Thyroid gland (tissue), 4 donors: ENCODE data around the gene RBMX2. TPM values are rescaled to one million over a fixed set of nuclear protein-coding genes. Genes with fewer than 3 reads are reported as not detected.
"Not testable (repeated sequence)": the region's sequence is repeated elsewhere in the genome, so short reads cannot be mapped to it uniquely, and the experiment has no call there.

Experiments used
- DNase-seq, 2 donors: peaks; one replicate each; pipeline ENCODE4 v3.0.0-alpha.2; 2019
- H3K27ac ChIP-seq, 3 donors: fragments of 200-600 bp; sonication (generic); 1 replicate in 2 of 3; 2 replicates in 1 of 3; pipeline ENCODE4 v1.5.1; 2016 to 2019; ENCODE audit warnings: mild to moderate bottlenecking in 1 of 3, moderate library complexity in 1 of 3
- H3K27me3 ChIP-seq: fragments of 200-600 bp; sonication (generic); one replicate; pipeline ENCODE4 v1.5.1; 2019
- H3K36me3 ChIP-seq, 2 donors: fragments of 200-600 bp; sonication (generic); one replicate each; pipeline ENCODE4 v1.5.1; 2016 to 2019
- H3K4me1 ChIP-seq, 2 donors: fragments of 200-600 bp; sonication (generic); one replicate each; pipeline ENCODE4 v1.5.1; 2017 to 2019
- H3K4me3 ChIP-seq, 3 donors: fragments of 200-600 bp; sonication (generic); replicated peaks in 1 of 3; 1 replicate in 2 of 3; 2 replicates in 1 of 3; pipeline ENCODE4 v1.5.1; 2016; ENCODE audit warnings: mild to moderate bottlenecking in 1 of 3
- H3K9me3 ChIP-seq: fragments of 200-600 bp; sonication (generic); one replicate; pipeline ENCODE4 v1.5.1; 2017
- POLR2A ChIP-seq, 2 donors: fragments of 450-650 bp; IDR thresholded peaks; one replicate each; pipeline ENCODE4 v1.6.1; 2017; ENCODE audit warnings: antibody characterized with exemption in 2 of 2, mild to moderate bottlenecking in 2 of 2, moderate library complexity in 1 of 2
- WGBS, 2 donors: methylation state at CpG; one replicate each; pipeline ENCODE4 v1.1.5; 2017; 5-methylcytosine and 5-hydroxymethylcytosine counted together
- intact Hi-C: fragments of 100-400 bp; cut with DNase I; formaldehyde crosslinking; loops from one replicate; pipeline ENCODE4 v1.15.1; 2023
- total RNA-seq, 4 donors: library from RNA; depleted of rRNA; stranded (reverse); fragments of >200 nt; gene quantifications; one replicate each; pipeline ENCODE4 v1.2.3, GENCODE V29; 2016
- TF ChIP-seq, protein P1 (sequence below), 6 experiments: fragments of 200-600 bp in 3 of 6; fragments of 450-650 bp in 3 of 6; sonication (generic) in 3 of 6; IDR thresholded peaks; one replicate each; pipeline ENCODE4 v1.5.1; 2016 to 2019; ENCODE audit warnings: antibody characterized with exemption in 6 of 6, mild to moderate bottlenecking in 2 of 6, inconsistent platforms in 1 of 6, moderate library complexity in 1 of 6

The RBMX2 gene
- total RNA-seq, 4 donors from 2014 or later: 11.5 to 27.1 (median 14.1) TPM

DNA sequence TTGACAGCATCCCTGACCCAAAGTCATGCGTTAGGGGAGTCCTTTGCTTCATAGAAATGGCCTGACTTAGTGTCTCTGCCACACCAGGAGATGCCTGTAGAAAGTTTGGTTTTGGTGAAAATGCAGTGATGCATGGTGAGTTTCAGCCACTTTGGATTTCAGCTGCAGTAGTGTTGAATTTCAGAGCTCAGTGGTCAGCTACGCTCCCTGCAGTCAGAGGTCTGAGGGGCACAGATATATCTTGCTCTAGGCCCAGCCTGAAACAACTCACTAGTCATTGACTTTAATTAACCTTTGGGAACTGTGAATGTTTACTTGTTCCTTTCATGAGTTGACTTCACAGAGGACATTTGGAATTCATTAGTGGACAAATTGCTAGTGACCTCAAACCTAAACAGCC lies 17.5 kb downstream of the RBMX2 start:
- Histone ChIP-seq H3K27ac (no peak overlapping the region), H3K27me3 (no peaks in the 10 kb centered on the region), H3K4me1 (no peaks in the 10 kb centered on the region), H3K4me3 (no peak overlapping the region), H3K9me3 (no peaks in the 10 kb centered on the region), H3K36me3 (no peaks in the 10 kb centered on the region)
- intact Hi-C loops: no loop called here
- TF ChIP-seq, protein P1, sequence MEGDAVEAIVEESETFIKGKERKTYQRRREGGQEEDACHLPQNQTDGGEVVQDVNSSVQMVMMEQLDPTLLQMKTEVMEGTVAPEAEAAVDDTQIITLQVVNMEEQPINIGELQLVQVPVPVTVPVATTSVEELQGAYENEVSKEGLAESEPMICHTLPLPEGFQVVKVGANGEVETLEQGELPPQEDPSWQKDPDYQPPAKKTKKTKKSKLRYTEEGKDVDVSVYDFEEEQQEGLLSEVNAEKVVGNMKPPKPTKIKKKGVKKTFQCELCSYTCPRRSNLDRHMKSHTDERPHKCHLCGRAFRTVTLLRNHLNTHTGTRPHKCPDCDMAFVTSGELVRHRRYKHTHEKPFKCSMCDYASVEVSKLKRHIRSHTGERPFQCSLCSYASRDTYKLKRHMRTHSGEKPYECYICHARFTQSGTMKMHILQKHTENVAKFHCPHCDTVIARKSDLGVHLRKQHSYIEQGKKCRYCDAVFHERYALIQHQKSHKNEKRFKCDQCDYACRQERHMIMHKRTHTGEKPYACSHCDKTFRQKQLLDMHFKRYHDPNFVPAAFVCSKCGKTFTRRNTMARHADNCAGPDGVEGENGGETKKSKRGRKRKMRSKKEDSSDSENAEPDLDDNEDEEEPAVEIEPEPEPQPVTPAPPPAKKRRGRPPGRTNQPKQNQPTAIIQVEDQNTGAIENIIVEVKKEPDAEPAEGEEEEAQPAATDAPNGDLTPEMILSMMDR (IDR thresholded peaks at IDR 0.05): no peak
- TF ChIP-seq POLR2A (IDR thresholded peaks at IDR 0.05): no peak
- DNase-seq: no peak
- 60 to 77% methylated on average over 2 of the region's 2 CpGs for WGBS, 2 donors

DNA sequence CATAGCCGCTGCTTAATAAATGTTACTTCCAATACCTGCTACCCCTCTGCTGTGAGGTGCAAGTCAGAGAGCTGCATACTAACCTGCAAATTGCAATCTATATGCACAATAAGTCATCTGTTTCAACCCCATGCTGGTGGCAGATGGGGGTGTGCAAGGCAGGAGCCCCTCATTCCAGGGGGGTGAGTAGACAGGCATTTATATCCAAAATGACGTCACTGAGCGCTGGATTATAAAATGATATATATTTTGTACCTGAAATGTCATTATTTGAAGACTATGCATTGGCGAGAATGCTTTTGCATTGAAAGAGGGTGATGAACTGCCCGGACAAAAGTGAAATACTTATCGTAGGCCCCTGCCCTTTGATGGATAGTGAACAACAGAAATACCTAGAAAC lies 24.7 kb downstream of the RBMX2 start:
- intact Hi-C loops: no loop called here
- TF ChIP-seq, protein P1 (IDR thresholded peaks at IDR 0.05): no peak
- TF ChIP-seq POLR2A (IDR thresholded peaks at IDR 0.05): no peak

DNA sequence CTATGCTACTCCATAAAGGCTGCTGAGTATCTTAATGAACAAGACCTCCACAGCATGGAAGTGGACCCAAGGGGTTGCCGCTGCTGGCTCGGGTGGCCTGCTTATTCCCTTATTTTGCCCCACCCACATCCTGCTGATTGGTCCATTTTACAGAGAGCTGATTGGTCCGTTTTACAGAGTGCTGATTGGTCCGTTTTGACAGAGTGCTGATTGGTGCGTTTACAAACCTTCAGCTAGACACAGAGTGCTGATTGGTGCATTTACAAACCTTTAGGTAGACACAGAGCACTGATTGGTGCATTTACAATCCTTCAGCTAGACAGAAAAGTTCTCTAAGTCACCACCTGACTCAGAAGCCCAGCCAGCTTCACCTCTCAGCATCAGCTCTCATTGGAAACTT lies 27.4 kb downstream of the RBMX2 start:
- H3K4me1 ChIP-seq, intact Hi-C loops, H3K27me3 ChIP-seq, H3K4me3 ChIP-seq, H3K36me3 ChIP-seq, H3K27ac ChIP-seq, H3K9me3 ChIP-seq, DNase-seq: not testable (repeated sequence)
- WGBS, 2 donors: 89 to 100% methylated on average over 2 to 5 of the region's 5 CpGs

More for the DNA sequence above, 24.7 kb downstream of the RBMX2 start:
- no peak for DNase-seq
- Histone ChIP-seq H3K4me3 (no peak overlapping the region), H3K4me1 (no peaks in the 10 kb centered on the region), H3K27me3 (no peaks in the 10 kb centered on the region), H3K9me3 (no peaks in the 10 kb centered on the region), H3K27ac (no peak overlapping the region), H3K36me3 (no peaks in the 10 kb centered on the region)
- 84 to 98% methylated on average over 6 of the region's 6 CpGs for WGBS, 2 donors

DNA sequence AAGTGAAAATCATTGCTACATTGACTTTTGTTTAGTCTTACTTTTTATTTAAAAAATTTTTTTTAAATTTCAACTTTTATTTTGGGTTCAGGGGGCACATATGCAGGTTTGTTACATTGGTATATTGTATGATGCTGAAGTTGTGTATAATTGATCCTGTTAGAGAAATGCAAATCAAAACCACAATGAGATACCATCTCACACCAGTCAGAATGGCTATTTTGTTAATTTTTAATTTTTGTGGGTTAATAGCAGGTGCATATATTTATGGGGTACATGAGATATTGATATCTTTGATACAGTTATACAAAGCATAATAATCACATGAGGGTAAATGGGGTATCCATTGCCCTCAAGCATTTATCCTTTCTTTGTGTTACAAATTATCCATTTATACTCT lies 34.1 kb downstream of the RBMX2 start:
- DNase-seq: no peak
- Histone ChIP-seq H3K4me3 (no peak overlapping the region), H3K36me3 (no peaks in the 10 kb centered on the region), H3K9me3 (no peaks in the 10 kb centered on the region), H3K27me3 (no peaks in the 10 kb centered on the region), H3K27ac (no peak overlapping the region), H3K4me1 (no peaks in the 10 kb centered on the region)
- intact Hi-C loops: no loop called here
- TF ChIP-seq, protein P1 (IDR thresholded peaks at IDR 0.05): no peak
- TF ChIP-seq POLR2A (IDR thresholded peaks at IDR 0.05): no peak

DNA sequence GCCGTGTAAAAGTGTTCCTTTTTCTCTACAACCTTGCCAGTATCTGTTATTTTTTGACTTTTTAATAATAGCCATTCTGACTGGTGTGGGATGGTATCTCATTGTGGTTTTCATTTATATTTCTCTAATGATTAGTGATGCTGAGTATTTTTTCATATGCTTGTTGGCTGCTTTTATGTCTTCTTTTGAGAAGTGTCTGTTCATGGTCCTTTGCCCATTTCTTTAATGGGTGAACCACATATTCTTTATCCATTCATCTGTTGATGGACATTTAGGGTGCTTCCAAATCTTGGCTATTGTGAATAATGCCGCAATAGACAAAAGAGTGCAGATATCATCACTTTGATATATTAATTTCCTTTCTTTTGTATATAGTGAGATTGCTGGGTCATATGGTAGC lies 36.2 kb downstream of the RBMX2 start:
- H3K4me1 ChIP-seq, H3K27ac ChIP-seq, H3K36me3 ChIP-seq, H3K9me3 ChIP-seq, DNase-seq, H3K4me3 ChIP-seq, H3K27me3 ChIP-seq, intact Hi-C loops: not testable (repeated sequence)
- 37 to 93% methylated on average over 2 of the region's 2 CpGs for WGBS, 2 donors

DNA sequence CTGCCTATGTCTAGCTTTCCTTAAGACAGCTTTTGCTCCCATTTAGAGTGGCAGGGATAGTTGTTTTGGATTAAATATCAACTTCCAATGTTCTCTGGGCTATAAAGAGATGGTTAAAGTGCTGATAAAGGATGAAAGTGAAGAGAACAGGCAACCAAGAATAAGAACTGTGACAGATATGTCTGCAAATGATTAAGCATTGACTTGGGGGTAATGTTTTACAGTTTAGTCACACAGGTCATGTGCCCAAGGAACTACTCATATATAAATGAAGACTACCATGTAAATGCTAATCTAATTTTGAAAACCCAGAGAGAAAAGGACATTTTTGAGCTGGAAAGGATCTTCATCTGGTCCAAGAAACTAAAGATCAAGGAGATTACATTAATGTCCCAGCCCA lies 42.1 kb downstream of the RBMX2 start:
- TF ChIP-seq, protein P1 (IDR thresholded peaks at IDR 0.05): no peak
- no peak for TF ChIP-seq POLR2A (IDR thresholded peaks at IDR 0.05)
- Histone ChIP-seq H3K27me3 (no peaks in the 10 kb centered on the region), H3K4me3 (no peak overlapping the region), H3K4me1 (no peaks in the 10 kb centered on the region), H3K36me3 (no peaks in the 10 kb centered on the region), H3K27ac (no peak overlapping the region), H3K9me3 (no peaks in the 10 kb centered on the region)
- no peak for DNase-seq
- intact Hi-C loops: no loop called here
